Activated gamma-delta T cell treated with Interleukin-2 at 50 U/mL for 16 hours (primary cell): Measurements from ENCODE around the gene MBD5.
A peak's percentile ranks its signal among the peaks of the same experiment; 100 is the strongest.

ENCODE experiments used
- DNase-seq: peaks from one replicate; pipeline ENCODE4 v3.0.0-alpha.2; 2020

MBD5 gene

DNA sequence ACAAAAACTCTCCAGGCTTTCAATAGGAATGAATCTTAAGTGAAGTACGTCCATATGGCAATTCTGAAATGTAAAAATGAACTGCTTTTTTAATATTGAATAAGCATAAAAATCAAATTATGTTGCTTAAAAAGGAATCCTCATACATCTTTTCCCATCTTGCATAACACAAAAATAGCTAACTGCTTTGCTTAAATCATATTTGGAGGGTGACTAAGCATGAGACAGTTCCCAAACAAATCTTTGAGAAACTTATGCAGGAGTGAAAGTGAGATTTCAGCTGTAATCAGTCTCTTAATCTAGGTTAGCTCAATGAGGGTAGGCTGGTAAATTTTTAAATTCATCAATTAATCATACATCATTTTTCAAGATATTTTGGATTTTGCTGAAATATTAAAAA lies 111.5 kb downstream of the MBD5 start:
- no peak for DNase-seq

- DNase-seq = no peak
These were observed 114.8 kb downstream of the MBD5 start for GRCh38 chr2:148135705-148136104.

DNA sequence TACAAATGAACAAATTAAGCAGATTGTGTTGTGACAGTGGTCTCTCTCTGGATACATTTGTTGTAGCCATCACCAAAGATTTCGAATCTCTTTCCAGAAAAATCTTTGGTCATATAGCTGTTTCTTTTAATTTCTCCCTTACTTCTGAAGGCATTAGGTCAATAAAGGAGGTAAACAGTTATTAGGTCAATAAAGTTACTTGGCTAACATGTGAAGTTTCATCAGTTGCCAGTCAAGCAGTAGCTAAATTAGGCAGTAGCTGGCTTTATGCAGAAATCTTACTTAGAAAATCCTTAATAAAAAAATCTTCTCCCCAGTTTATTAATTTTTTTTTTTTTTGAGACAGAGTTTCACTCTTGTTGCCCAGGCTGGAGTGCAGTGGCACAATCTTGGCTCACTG lies 115.5 kb downstream of the MBD5 start:
- DNase-seq = no peak

DNA sequence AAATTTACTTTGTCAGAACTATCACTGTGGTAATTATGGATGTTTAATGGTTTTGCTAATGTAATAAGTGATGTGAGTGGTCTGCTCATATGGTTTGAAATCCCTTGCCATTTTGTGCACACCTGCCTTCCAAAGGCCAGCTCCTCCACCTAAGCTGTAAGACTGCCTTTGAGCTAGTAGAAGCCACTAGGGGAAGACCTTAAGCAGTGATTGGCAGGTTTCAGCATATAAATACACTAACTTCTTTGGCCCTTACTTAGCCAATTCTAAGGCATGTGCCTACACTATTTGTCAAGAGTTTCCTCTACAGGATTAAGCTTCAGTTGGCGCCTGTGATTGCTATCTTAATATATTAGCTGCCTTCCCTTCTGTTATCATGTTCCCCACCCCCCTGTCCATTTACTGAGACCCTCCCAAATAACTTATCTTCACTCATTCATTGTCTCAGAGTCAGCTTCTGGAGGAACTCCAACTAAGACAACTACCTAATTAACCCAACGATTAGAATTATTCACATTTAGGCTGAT lies 141.1 kb downstream of the MBD5 start:
- no peak for DNase-seq

DNA sequence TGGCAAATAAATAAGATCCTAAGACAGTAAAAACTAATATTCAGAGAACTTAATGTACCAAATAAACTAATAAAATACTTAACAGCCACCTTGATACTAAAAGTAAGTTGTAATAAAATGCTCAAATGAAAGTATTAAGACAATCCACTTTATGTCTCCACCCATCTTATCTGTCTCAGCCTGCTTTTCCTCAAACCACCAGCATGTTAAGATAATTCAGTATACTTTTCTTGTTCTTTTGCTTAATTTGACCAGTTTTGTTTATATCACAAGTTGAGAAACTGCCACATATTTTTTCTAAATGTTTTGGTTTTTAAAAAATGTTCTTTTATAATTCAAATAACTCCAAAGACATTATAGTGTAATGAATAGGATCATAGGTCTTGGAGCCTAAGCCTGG lies 142.0 kb downstream of the MBD5 start:
- no peak for DNase-seq

DNA sequence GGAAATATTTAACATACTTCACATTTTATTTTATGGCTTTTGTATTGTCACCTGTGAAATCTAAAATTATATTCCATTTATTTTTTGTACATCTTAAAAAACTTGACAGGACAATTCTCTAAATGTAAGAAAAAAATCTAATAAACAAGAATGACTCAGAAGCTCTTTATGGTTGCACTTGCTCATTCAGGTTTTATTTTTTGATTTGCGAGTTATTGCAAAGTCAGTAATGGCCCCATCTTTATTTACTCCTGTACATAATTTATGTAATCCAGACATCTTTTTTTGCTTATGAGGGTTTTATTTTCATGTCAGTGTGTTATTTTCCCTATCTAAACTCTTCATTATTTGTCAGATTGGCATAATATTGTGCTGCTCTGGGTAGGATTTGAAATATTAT lies 145.1 kb downstream of the MBD5 start:
- DNase-seq = no peak

GRCh38 chr2:148167241-148167766 lies 146.4 kb downstream of the MBD5 start:
- DNase-seq = no peak

DNA sequence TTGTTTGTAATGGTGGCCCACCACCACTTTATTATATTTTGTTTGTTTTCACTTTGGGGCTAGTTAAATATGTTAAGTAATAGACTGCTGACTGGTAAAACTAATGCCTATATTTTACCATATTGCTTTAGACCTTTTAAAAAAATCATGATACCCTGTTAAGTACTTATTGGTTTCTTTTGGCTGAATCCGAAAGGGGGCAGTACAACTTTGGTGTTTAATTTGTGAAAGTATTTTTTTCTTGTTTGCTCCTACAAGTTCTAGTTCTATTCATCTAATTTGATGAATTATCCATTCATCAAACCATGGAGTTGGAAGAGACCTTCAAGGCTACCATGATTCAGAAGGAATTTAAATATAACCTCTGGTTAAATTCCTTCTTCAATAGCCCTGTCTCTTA lies 147.0 kb downstream of the MBD5 start:
- no peak for DNase-seq

DNA sequence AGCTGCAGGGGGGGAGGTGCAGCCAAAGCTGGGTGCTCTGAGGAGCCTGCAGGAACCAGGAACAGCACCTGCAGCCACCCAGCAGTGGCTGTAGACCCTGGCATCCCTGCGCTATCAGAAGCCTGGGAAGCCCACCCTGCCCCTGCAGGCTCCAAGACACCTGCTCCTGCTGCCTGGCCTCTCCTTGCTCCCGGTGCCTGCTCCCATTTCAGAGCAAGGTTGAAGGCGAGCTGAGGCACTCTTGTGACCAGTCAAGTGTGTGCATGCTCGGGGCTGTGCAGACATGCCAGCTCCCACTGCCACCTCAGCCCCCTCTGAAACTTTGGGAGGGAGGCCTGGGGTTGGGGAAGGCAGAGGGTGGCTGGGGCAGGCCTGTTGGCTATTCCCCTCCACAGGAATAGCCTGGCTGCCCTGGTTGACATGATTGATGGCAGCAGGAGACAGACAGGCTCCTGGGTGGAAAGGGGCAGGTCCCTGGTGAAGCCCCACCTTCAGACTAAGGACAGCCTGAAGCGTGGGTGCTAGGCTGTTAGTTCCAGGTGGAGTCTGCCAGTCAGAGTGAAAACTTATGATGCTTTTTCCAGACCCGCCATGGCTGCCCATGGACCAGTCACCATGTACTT lies 151.4 kb downstream of the MBD5 start:
- DNase-seq = no peak

GRCh38 chr2:148173168-148173567 lies 152.3 kb downstream of the MBD5 start:
- DNase-seq = no peak

GRCh38 chr2:148177559-148177958 lies 156.7 kb downstream of the MBD5 start:
- no peak for DNase-seq

DNA sequence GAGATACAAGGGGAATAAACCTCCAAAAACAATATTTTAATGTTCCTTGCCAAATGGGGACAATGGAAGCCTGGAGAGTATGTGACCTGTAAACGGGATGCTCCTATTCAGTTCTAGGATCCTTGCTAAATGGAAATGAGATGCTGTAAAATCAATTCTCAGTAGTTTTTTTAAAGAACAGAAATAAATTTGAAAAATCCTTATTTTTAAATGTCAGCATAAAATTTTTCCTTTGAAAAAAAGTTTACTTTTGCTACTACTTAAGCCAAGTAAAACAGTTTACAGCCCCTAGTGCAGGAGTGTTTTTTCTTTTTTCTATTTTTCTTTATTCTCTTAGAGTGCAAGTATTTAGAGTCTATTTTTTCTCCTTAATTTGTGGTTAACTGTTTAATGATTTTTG lies 158.8 kb downstream of the MBD5 start:
- no peak for DNase-seq

DNA sequence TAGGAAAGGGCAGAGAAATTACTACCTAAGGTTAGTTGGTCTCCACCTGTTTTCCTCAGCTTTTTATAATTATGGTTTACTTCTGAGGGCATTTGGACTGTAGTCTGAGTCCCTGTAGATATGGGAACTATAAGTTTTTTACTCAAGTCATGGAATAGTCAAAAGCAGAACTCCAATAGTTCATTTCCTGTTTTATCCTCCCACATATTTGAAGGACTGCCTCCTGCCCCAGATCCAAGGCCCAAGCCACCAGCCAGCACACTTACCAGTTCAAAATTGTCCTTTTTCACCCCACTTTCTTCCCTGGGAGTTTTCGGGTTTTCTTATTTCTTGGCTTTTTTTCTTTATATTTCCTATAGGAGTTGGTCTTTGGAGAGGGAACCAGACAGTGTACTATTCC lies 164.1 kb downstream of the MBD5 start:
- DNase-seq = no peak

DNA sequence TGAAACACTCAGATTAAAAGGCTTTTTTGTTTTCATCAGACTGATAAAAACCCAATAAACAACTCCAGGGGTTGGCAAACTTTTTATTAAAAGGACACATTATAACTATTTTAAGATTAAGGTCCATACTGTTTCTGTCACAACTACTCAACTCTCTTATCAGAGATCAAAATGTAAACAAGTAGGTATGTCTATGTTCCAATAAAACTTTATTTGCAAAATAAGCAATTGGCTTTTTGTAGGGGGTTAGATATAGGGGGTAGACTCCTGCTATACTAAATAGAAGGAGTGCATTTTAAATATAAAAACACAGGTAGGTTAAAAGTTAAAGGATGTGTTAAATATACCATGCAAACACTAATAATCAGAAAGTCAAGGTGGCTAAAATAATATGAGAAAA lies 174.0 kb downstream of the MBD5 start:
- no peak for DNase-seq

GRCh38 chr2:148201075-148202004 lies 180.4 kb downstream of the MBD5 start:
- DNase-seq = peak; percentile 7

DNA sequence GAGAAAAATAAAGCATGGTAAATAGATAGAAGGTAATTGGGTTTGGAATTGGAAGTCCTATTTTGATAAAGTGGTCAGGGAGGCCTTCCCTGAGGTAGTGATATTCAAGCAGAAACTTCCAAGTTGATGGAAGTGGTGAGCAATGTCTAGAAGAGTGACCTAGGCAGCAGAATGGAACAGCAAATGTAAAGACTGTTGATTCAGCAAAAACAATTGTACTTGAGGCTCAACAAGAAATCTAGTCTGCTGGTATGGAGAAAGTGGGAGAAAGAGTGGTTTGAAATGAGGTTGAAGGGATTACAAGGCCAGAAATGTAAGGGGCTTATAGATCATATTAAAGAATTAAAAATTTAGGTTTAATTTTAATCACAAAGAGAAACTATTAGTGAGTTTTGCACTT lies 181.3 kb downstream of the MBD5 start:
- DNase-seq = no peak

DNA sequence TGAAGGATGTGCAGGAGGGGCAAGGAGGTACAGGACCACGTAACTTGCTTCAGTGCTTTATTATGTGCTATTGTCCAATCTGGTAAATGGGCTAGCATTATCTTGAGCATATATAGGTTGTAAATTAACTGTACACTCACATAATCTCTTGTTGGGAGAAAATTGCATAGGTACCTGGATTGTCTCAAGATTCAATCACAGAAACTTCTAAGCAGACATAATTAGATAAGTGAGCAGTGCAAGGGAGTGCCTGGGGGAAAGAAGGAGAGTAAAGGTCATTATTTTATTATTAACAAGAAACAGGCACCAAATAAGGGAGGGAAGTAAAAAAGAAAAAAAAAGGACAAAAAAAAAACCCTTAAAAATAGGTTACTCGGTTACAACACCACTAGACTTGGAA lies 186.2 kb downstream of the MBD5 start:
- no peak for DNase-seq

DNA sequence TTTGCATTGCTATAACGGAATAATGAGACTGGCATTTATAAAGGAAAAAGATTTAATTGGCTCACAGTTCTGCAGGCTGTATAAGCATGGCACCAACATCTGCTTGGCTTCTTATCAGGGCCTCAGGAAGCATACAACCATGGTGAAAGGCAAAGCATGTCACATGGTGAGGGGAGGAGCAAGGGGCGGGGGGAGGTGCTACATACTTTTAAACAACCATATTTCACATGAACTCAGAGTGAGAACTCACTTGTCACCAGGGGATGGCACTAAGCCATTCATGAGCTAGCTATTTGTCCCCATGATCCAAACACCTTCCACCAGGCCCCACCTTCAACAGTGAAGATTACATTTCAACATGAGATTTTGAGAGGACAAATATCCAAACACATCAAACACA lies 188.7 kb downstream of the MBD5 start:
- DNase-seq = no peak

- no peak for DNase-seq
These were observed 197.6 kb downstream of the MBD5 start for GRCh38 chr2:148218326-148219075.

DNA sequence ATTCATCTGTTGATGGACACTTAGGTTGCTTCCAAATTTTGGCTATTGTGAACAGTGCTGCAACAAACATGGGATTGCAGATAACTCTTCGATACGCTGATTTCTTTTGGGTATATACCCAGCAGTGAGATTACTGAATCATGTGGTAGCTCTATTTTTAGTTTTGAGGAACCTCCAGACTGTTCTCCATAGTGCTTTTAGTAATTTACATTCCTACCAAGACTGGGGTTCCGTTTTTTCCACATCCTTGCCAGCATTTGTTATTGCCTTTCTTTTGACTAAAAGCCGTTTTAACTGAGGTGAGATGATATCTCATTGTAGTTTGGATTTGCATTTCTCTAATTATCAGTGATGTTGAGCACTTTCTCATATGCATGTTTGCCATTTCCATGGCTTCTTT lies 200.3 kb downstream of the MBD5 start:
- DNase-seq = no peak

DNA sequence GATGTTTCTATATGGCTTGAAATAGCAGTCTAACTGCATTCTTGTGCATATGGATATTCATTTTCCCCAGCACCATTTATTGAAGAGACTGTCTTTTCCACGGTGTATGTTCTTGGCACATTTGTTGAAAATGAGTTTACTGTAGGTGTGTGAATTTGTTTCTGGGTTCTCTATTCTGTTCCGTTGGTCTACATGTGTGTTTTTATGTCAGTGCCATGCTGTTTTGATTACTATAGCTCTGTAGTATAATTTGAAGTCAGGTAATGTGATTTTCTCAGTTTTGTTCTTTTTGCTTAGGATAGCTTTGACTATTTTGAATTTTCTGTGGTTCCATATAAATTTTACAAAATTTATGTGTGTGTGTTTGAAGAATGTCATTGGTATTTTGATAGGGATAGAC lies 201.0 kb downstream of the MBD5 start:
- no peak for DNase-seq

GRCh38 chr2:148231858-148232257 lies 211.0 kb downstream of the MBD5 start:
- DNase-seq = no peak

GRCh38 chr2:148234143-148234542 lies 213.3 kb downstream of the MBD5 start:
- DNase-seq = no peak
